Peyer's patch (tissue), 4 donors: ENCODE data around the gene EPHB4. TPM values are rescaled to one million over a fixed set of nuclear protein-coding genes. Genes with fewer than 3 reads are reported as not detected.
"Not testable (repeated sequence)": the region's sequence is repeated elsewhere in the genome, so short reads cannot be mapped to it uniquely, and the experiment has no call there.

Source experiments
- DNase-seq, 3 donors: peaks; one replicate each; pipeline ENCODE4 v3.0.0-alpha.2; 2017 to 2019
- H3K27ac ChIP-seq, 4 donors: fragments of 200-600 bp; sonication (generic); one replicate each; pipeline ENCODE4 v1.5.1; 2016 to 2019
- H3K27me3 ChIP-seq, 2 donors: fragments of 200-600 bp; sonication (generic); one replicate each; pipeline ENCODE4 v1.5.1; 2019
- H3K36me3 ChIP-seq, 3 donors: fragments of 200-600 bp; sonication (generic); one replicate each; pipeline ENCODE4 v1.5.1; 2016 to 2019
- H3K4me1 ChIP-seq, 4 donors: fragments of 200-600 bp; sonication (generic); one replicate each; pipeline ENCODE4 v1.5.1; 2016 to 2019
- H3K4me3 ChIP-seq, 4 donors: fragments of 200-600 bp; sonication (generic); 1 replicate in 3 of 4; 2 replicates in 1 of 4; pipeline ENCODE4 v1.5.1; 2016 to 2019; ENCODE audit warnings: mild to moderate bottlenecking in 1 of 4
- H3K9me3 ChIP-seq, 4 donors: fragments of 200-600 bp; sonication (generic); one replicate each; pipeline ENCODE4 v1.5.1; 2016 to 2019; ENCODE audit warnings: mild to moderate bottlenecking in 1 of 4
- CTCF ChIP-seq, 6 experiments: fragments of 450-650 bp in 4 of 6; fragments of 200-600 bp in 2 of 6; sonication (generic) in 1 of 6; IDR thresholded peaks; one replicate each; pipeline ENCODE4 v1.5.1; 2017 to 2019; ENCODE audit warnings: antibody characterized with exemption in 6 of 6, mild to moderate bottlenecking in 3 of 6, moderate library complexity in 1 of 6
- POLR2A ChIP-seq, 2 donors: fragments of 450-650 bp; IDR thresholded peaks; one replicate each; pipeline ENCODE4 v1.5.1; 2017; ENCODE audit warnings: antibody characterized with exemption in 2 of 2, mild to moderate bottlenecking in 2 of 2, moderate library complexity in 2 of 2
- total RNA-seq, 4 donors: library from RNA; depleted of rRNA; stranded (reverse); fragments of >200 nt; gene quantifications; one replicate each; pipeline ENCODE4 v1.1.0, GENCODE V29; 2016

Gene EPHB4
- total RNA-seq, 4 donors from 2014 or later, result 10.3 to 48.7 (median 31.7) TPM

DNA sequence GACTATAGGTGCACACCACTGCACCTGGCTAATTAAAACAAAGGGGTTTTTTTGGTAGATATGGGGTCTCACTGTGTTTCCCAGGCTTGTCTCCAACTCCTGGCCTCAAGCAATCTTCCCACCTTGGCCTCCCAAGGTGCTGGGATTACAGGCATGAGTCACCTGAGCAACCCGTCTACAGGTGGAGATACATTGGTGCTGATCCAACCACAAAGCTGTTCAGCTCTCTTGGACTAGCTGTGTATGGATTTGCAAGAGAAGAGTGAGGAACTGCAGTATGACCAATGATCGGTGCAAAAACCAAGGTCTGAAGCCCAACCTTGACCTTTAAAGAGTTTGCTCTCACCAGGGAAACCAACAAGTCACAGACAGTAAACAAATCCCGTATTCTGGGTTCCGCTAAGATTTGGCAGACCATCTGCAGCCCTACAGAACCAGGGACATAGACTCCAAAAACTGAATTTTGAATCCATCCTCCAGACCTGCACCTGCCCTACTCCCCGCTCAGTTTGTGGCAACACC is 18.9 kb downstream of the EPHB4 start:
- Histone ChIP-seq H3K4me3 (no peak overlapping the region), H3K27me3 (no peaks in the 10 kb centered on the region), H3K4me1 (peaks cover 0 to 6% (median 4%) of the 10 kb centered on the region in 4 donors), H3K9me3 (no peaks in the 10 kb centered on the region), H3K27ac (no peak overlapping the region), H3K36me3 (peaks cover 0 to 69% (median 0%) of the 10 kb centered on the region in 3 donors)
- TF ChIP-seq CTCF (IDR thresholded peaks at IDR 0.05), result no peak
- no peak for DNase-seq

DNA sequence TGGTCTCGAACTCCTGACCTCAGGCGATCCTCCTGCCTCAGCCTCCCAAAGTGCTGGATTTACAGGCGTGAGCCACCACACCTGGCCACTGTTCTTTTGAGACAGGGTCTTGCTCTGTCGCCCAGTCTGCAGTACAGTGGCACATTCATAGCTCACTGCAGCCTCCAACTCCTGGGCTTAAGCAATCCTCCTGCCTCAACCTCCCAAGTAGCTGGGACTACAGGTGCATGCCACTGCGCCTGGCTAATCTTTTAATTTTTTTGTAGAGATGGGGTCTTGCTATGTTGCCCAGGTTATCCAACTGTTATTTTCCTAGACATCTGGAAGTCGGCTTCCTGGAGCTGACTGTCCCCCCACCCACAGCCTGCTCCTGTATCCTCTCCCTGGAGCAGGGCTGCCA is 20.4 kb downstream of the EPHB4 start:
- H3K36me3 ChIP-seq, result peaks cover 0 to 54% (median 0%) of the 10 kb centered on the region in 3 donors
- not testable (repeated sequence) for H3K27ac ChIP-seq, H3K4me3 ChIP-seq, H3K9me3 ChIP-seq, DNase-seq, H3K27me3 ChIP-seq
- H3K4me1 ChIP-seq, result peaks cover 0 to 22% (median 7%) of the 10 kb centered on the region in 4 donors

DNA sequence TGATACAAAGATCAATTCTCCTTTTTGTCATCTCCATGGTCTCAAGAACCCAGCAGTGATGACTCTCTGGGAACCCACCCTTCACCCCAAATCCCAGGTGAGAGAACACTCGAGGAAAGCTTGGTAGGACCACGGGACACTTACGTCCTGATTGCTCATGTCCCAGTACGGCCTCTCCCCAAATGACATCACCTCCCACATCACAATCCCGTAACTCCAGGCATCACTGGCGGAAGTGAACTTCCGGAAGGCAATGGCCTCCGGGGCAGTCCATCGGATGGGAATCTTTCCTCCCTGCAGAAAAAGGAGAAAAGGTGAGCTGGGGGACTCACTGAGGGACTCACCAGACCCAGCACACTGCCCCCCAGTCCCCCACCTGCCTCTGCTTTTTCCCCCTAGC is 21.0 kb downstream of the EPHB4 start:
- H3K4me1 ChIP-seq, result peaks cover 0 to 26% (median 7%) of the 10 kb centered on the region in 4 donors
- H3K9me3 ChIP-seq, result no peaks in the 10 kb centered on the region
- TF ChIP-seq POLR2A (IDR thresholded peaks at IDR 0.05) (no peak), CTCF (IDR thresholded peaks at IDR 0.05) (no peak)
- no peak for DNase-seq
- H3K27ac ChIP-seq, result no peak overlapping the region
- no peaks in the 10 kb centered on the region for H3K27me3 ChIP-seq
- H3K36me3 ChIP-seq, result peaks cover 0 to 49% (median 0%) of the 10 kb centered on the region in 3 donors
- H3K4me3 ChIP-seq, result no peak overlapping the region

- no peaks in the 10 kb centered on the region for H3K27me3 ChIP-seq
- TF ChIP-seq CTCF (IDR thresholded peaks at IDR 0.05), result no peak
- no peak for TF ChIP-seq POLR2A (IDR thresholded peaks at IDR 0.05)
- H3K27ac ChIP-seq, result peak overlapping the region in 2 of 4 donors; percentile 1 to 13
- H3K36me3 ChIP-seq, result peaks cover 0 to 44% (median 0%) of the 10 kb centered on the region in 3 donors
- no peaks in the 10 kb centered on the region for H3K9me3 ChIP-seq
- peaks cover 0 to 41% (median 7%) of the 10 kb centered on the region in 4 donors for H3K4me1 ChIP-seq
- DNase-seq, result no peak
- H3K4me3 ChIP-seq, result no peak overlapping the region
Observed at GRCh38 chr7:100804681-100805431, 22.5 kb downstream of the EPHB4 start.

- no peaks in the 10 kb centered on the region for H3K27me3 ChIP-seq
- H3K27ac ChIP-seq, result peak overlapping the region; percentile 22 to 72 (median 46)
- peak; percentile 65 to 90 (median 81) for DNase-seq
- H3K9me3 ChIP-seq, result no peaks in the 10 kb centered on the region
- peaks cover 0 to 43% (median 7%) of the 10 kb centered on the region in 4 donors for H3K4me1 ChIP-seq
- H3K36me3 ChIP-seq, result peaks cover 0 to 37% (median 0%) of the 10 kb centered on the region in 3 donors
- H3K4me3 ChIP-seq, result peak overlapping the region in 2 of 4 donors; percentile 32 to 36
- TF ChIP-seq CTCF (IDR thresholded peaks at IDR 0.05) (no peak), POLR2A (IDR thresholded peaks at IDR 0.05) (no peak)
Observed at GRCh38 chr7:100803398-100804161, 23.7 kb downstream of the EPHB4 start.
